DND-41 (cell line): ENCODE results near the gene ZNF740.

Source experiments
- ATAC-seq: fragments of 200-7000 bp; cut with Tn5 transposase; 3 replicates; pipeline ENCODE4 v1.9.1; 2021; ENCODE audit warnings: low read depth; ENCODE audit not compliant: insufficient read depth
- DNase-seq: peaks from one replicate; pipeline ENCODE4 v3.0.0-alpha.2; 2020
- H2AFZ ChIP-seq: 2 replicates; pipeline ENCODE4 v1.6.0; 2012; ENCODE audit warnings: low read depth, low read length
- H3K27ac ChIP-seq: 2 replicates; pipeline ENCODE4 v1.5.1; 2012; ENCODE audit warnings: low read length, inconsistent platforms
- H3K27me3 ChIP-seq: fragments of 200-600 bp; sonication (generic); 2 replicates; pipeline ENCODE4 v1.6.0; 2012; ENCODE audit warnings: low read length, mild to moderate bottlenecking, inconsistent platforms; ENCODE audit not compliant: insufficient read depth, poor library complexity
- H3K36me3 ChIP-seq: 2 replicates; pipeline ENCODE4 v1.5.1; 2012; ENCODE audit warnings: low read length, inconsistent platforms; ENCODE audit not compliant: insufficient read depth
- H3K4me1 ChIP-seq: 2 replicates; pipeline ENCODE4 v1.5.1; 2012; ENCODE audit warnings: mild to moderate bottlenecking, low read length; ENCODE audit not compliant: insufficient read depth
- H3K4me2 ChIP-seq: 2 replicates; pipeline ENCODE4 v1.6.0; 2012; ENCODE audit warnings: mild to moderate bottlenecking, moderate library complexity, low read length, inconsistent platforms; ENCODE audit not compliant: insufficient read depth
- H3K4me3 ChIP-seq, 2 experiments: fragments of 200-600 bp in 1 of 2; shearing (Covaris generic) in 1 of 2; 2 replicates each; pipeline ENCODE4 v1.5.1; 2012 to 2016; ENCODE audit warnings: inconsistent platforms in 2 of 2, low read length in 2 of 2, mild to moderate bottlenecking in 2 of 2, low read depth in 1 of 2, moderate library complexity in 1 of 2
- H3K79me2 ChIP-seq: 2 replicates; pipeline ENCODE4 v1.6.0; 2012; ENCODE audit warnings: low read length, inconsistent platforms; ENCODE audit not compliant: insufficient read depth
- H3K9ac ChIP-seq: 2 replicates; pipeline ENCODE4 v1.6.0; 2012; ENCODE audit warnings: low read depth, mild to moderate bottlenecking, inconsistent platforms, low read length, moderate library complexity
- H3K9me3 ChIP-seq: 2 replicates; pipeline ENCODE4 v1.5.1; 2012; ENCODE audit warnings: low read length, moderate library complexity, mild to moderate bottlenecking, inconsistent platforms; ENCODE audit not compliant: insufficient read depth, severe bottlenecking
- H4K20me1 ChIP-seq: 2 replicates; pipeline ENCODE4 v1.6.0; 2012; ENCODE audit warnings: low read length; ENCODE audit not compliant: insufficient read depth
- EZH2 ChIP-seq: IDR thresholded peaks from 3 replicates; pipeline ENCODE4 v1.6.1; 2012; ENCODE audit warnings: borderline replicate concordance, low read depth, mild to moderate bottlenecking, moderate library complexity, low read length, inconsistent platforms; ENCODE audit not compliant: severe bottlenecking
- TF ChIP-seq, protein P1 (sequence below): IDR thresholded peaks from 2 replicates; pipeline ENCODE4 v1.5.1; 2012; ENCODE audit warnings: borderline replicate concordance, low read length, moderate library complexity, mild to moderate bottlenecking; ENCODE audit not compliant: poor library complexity, severe bottlenecking; ENCODE audit errors: extremely low read depth

Gene ZNF740

GRCh38 chr12:53143355-53143754 lies 37.2 kb upstream of the ZNF740 start:
- Histone ChIP-seq H3K27ac (no peak overlapping the region), H3K4me2 (no peak overlapping the region), H3K4me3 (no peak overlapping the region), H4K20me1 (no peaks in the 10 kb centered on the region), H3K9me3 (peaks cover 7% of the 10 kb centered on the region), H3K36me3 (no peaks in the 10 kb centered on the region), H2AFZ (no peak overlapping the region), H3K4me1 (no peaks in the 10 kb centered on the region), H3K27me3 (no peaks in the 10 kb centered on the region), H3K79me2 (no peaks in the 10 kb centered on the region), H3K9ac (no peak overlapping the region)
- no peak for TF ChIP-seq EZH2
- TF ChIP-seq, protein P1, sequence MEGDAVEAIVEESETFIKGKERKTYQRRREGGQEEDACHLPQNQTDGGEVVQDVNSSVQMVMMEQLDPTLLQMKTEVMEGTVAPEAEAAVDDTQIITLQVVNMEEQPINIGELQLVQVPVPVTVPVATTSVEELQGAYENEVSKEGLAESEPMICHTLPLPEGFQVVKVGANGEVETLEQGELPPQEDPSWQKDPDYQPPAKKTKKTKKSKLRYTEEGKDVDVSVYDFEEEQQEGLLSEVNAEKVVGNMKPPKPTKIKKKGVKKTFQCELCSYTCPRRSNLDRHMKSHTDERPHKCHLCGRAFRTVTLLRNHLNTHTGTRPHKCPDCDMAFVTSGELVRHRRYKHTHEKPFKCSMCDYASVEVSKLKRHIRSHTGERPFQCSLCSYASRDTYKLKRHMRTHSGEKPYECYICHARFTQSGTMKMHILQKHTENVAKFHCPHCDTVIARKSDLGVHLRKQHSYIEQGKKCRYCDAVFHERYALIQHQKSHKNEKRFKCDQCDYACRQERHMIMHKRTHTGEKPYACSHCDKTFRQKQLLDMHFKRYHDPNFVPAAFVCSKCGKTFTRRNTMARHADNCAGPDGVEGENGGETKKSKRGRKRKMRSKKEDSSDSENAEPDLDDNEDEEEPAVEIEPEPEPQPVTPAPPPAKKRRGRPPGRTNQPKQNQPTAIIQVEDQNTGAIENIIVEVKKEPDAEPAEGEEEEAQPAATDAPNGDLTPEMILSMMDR, result no peak
- DNase-seq, result no peak
- no peak for ATAC-seq

DNA sequence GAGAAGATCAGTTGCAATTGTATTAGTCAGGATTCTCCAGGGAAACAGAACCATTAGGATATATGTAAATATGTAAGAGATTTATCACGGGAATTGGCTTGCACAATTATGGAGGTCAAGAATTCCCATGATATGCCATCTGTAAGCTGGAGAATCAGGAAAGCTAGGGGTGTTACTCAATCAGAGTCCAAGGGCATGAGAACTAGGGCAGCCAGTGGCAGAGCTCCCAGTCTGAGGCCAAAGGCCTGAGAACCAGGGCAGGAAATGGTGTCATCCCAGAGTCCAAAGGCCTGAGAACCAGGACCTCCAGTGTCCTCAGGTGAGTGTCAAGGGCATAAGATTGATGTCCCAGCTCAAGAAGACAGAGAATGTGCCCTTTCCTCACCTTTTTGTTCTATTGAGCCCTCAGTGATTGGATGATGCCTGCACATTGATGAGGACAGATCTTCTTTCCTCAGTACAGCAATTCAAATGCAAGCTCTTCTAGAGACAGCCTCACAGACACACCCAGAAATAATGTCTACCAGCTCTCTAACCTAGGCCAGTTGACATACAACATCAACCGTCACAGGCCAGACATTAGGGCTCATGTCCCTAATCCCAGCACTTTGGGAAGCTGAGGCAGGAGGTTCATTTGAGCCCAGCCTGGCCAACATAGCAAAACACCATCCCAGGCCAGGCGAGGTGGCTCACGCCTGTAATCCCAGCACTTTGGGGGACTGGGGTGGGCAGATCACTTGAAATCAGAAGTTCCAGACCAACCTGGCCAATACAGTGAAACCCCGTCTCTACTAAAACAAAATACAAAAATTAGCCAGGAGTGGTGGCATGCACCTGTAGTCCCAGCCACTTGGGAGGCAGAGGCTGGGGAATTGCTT lies 34.9 kb upstream of the ZNF740 start:
- Histone ChIP-seq H3K4me2 (no peak overlapping the region), H2AFZ (no peak overlapping the region), H4K20me1 (no peaks in the 10 kb centered on the region), H3K9ac (no peak overlapping the region), H3K4me1 (no peaks in the 10 kb centered on the region), H3K27me3 (no peaks in the 10 kb centered on the region), H3K4me3 (no peak overlapping the region), H3K79me2 (no peaks in the 10 kb centered on the region), H3K36me3 (no peaks in the 10 kb centered on the region), H3K27ac (no peak overlapping the region), H3K9me3 (peaks cover 3% of the 10 kb centered on the region)
- ATAC-seq (no peak), DNase-seq (no peak)
- TF ChIP-seq, protein P1, result no peak
- TF ChIP-seq EZH2, result no peak

GRCh38 chr12:53147181-53147580 lies 33.3 kb upstream of the ZNF740 start:
- ATAC-seq, result no peak
- Histone ChIP-seq H3K9ac (no peak overlapping the region), H3K4me3 (no peak overlapping the region), H3K79me2 (no peaks in the 10 kb centered on the region), H4K20me1 (no peaks in the 10 kb centered on the region), H3K27ac (no peak overlapping the region), H3K27me3 (no peaks in the 10 kb centered on the region), H3K36me3 (no peaks in the 10 kb centered on the region), H3K9me3 (peaks cover 3% of the 10 kb centered on the region), H3K4me1 (no peaks in the 10 kb centered on the region), H3K4me2 (no peak overlapping the region), H2AFZ (no peak overlapping the region)
- TF ChIP-seq EZH2, result no peak
- TF ChIP-seq, protein P1, result no peak
- no peak for DNase-seq
